ENCODE results near the gene SLC24A5.

- TF ChIP-seq CTCF (conservative IDR thresholded peaks at IDR 0.05; ENCODE audit: low read length) (no peak), EZH2phosphoT487 (IDR thresholded peaks at IDR 0.05; ENCODE audit: borderline replicate concordance) (no peak)
Measured at GRCh38 chr15:48109212-48109611, 11.6 kb upstream of the SLC24A5 start.

Data from Loucy (cell line).